HepG2 (cell line): ENCODE measurements around the gene TMC4. TPM values are rescaled to one million over a fixed set of nuclear protein-coding genes. Genes with fewer than 3 reads are reported as not detected.

ENCODE experiments used
- ATAC-seq: fragments of 200-7000 bp; cut with Tn5 transposase; 3 replicates; pipeline ENCODE4 v1.9.1; 2020; ENCODE audit warnings: mild to moderate bottlenecking, moderate library complexity
- BruUV-seq: library from RNA; stranded (reverse); fragments of 400-500 nt; replicated peaks from 2 replicates; lab custom pipeline; 2021; lab: Mats Ljungman, UMichigan
- CTCF ChIA-PET: fragments of 300-600 bp; formaldehyde crosslinking; extraction: SDS; loops from one replicate; lab custom pipeline; 2021; ENCODE audit warnings: low total read pairs, inconsistent platforms, low intra/inter-chr PET ratio; lab: Yijun Ruan, JAX
- POLR2A ChIA-PET: fragments of 350-600 bp; sonication (Branson Sonifier 250); formaldehyde crosslinking; loops from one replicate; lab custom pipeline; 2020; ENCODE audit warnings: antibody characterized with exemption, inconsistent platforms; lab: Yijun Ruan, JAX
- DNase-seq: peaks from one replicate; pipeline ENCODE4 v3.0.0-alpha.2; 2015; ENCODE audit warnings: low spot score
- FAIRE-seq: peaks from 3 replicates; lab custom pipeline; 2011; peaks lifted over from hg19 to GRCh38; lab: Jason Lieb, UNC
- H2AFZ ChIP-seq: one replicate; pipeline ENCODE4 v1.6.1; 2011; ENCODE audit warnings: low read length, inconsistent platforms
- H3K27ac ChIP-seq: fragments of 300-600 bp; 3 replicates; pipeline ENCODE4 v1.8.0; 2011; ENCODE audit warnings: mixed run types, mild to moderate bottlenecking, mixed read lengths, low read length, inconsistent platforms; ENCODE audit not compliant: insufficient read depth; ENCODE audit errors: extremely low read length
- H3K27me3 ChIP-seq, 2 experiments: fragments of 200-600 bp in 1 of 2; 2 replicates in 1 of 2; 3 replicates in 1 of 2; pipeline versions ENCODE4 v1.6.0 to v1.8.0; 2011; ENCODE audit warnings: low read length in 2 of 2, mild to moderate bottlenecking in 2 of 2, moderate library complexity in 2 of 2, inconsistent platforms in 1 of 2; ENCODE audit not compliant: insufficient read depth in 2 of 2, control insufficient read depth in 1 of 2
- H3K36me3 ChIP-seq, 2 experiments: fragments of 200-600 bp in 1 of 2; replicated peaks in 1 of 2; 2 replicates in 1 of 2; 3 replicates in 1 of 2; pipeline versions ENCODE4 v1.5.1 to v1.8.0; 2011; ENCODE audit warnings: low read length in 2 of 2, inconsistent platforms in 1 of 2; ENCODE audit not compliant: insufficient read depth in 2 of 2, control insufficient read depth in 1 of 2
- H3K4me1 ChIP-seq: 2 replicates; pipeline ENCODE4 v1.5.1; 2012; ENCODE audit warnings: low read length, inconsistent platforms; ENCODE audit not compliant: insufficient read depth
- H3K4me2 ChIP-seq: 2 replicates; pipeline ENCODE4 v1.6.0; 2011; ENCODE audit warnings: low read depth, low read length, inconsistent platforms
- H3K4me3 ChIP-seq, 3 experiments: fragments of 200-600 bp in 1 of 3; sonication (generic), shearing (Covaris generic) in 1 of 3; replicated peaks in 1 of 3; 2 replicates each; pipeline ENCODE4 v1.5.1; 2011 to 2016; ENCODE audit warnings: low read length in 3 of 3, inconsistent platforms in 2 of 3, low read depth in 2 of 3, mild to moderate bottlenecking in 2 of 3, control low read depth in 1 of 3, mixed read lengths in 1 of 3; ENCODE audit not compliant: insufficient read depth in 1 of 3
- H3K79me2 ChIP-seq: one replicate; pipeline ENCODE4 v1.6.1; 2011; ENCODE audit warnings: low read length, inconsistent platforms; ENCODE audit not compliant: insufficient read depth
- H3K9ac ChIP-seq: 2 replicates; pipeline ENCODE4 v1.6.0; 2011; ENCODE audit warnings: mild to moderate bottlenecking, low read depth, low read length, inconsistent platforms; ENCODE audit not compliant: insufficient read depth
- H3K9me3 ChIP-seq: 2 replicates; pipeline ENCODE4 v1.5.1; 2012; ENCODE audit warnings: mild to moderate bottlenecking, low read length
- H4K20me1 ChIP-seq: 2 replicates; pipeline ENCODE4 v1.6.0; 2011; ENCODE audit warnings: inconsistent platforms, mild to moderate bottlenecking, low read length, moderate library complexity; ENCODE audit not compliant: insufficient read depth
- ARID4A ChIP-seq: sonication (generic); formaldehyde crosslinking; IDR thresholded peaks from 2 replicates; pipeline ENCODE4 v1.5.0; 2020; ENCODE audit warnings: mild to moderate bottlenecking, missing genetic modification reagents, borderline replicate concordance
- FOXJ3 ChIP-seq: sonication (generic); formaldehyde crosslinking; IDR thresholded peaks from 2 replicates; pipeline ENCODE4 v1.4.0; 2020; ENCODE audit warnings: missing genetic modification reagents, mild to moderate bottlenecking, borderline replicate concordance
- HNRNPL ChIP-seq: fragments of 200-400 bp; formaldehyde crosslinking; IDR thresholded peaks from 2 replicates; pipeline ENCODE4 v1.6.1; 2017; ENCODE audit warnings: mild to moderate bottlenecking, low read depth, low read length
- JARID2 ChIP-seq: sonication (generic); formaldehyde crosslinking; IDR thresholded peaks from 2 replicates; pipeline ENCODE4 v1.8.1; 2023; ENCODE audit warnings: missing genetic modification reagents, inconsistent platforms; ENCODE audit not compliant: insufficient replicate concordance
- KMT2A ChIP-seq: sonication (generic); formaldehyde crosslinking; IDR thresholded peaks from 2 replicates; pipeline ENCODE4 v1.4.0; 2020; ENCODE audit warnings: missing genetic modification reagents
- NAIF1 ChIP-seq: sonication (generic); formaldehyde crosslinking; IDR thresholded peaks from 2 replicates; pipeline ENCODE4 v1.5.0; 2020; ENCODE audit warnings: mild to moderate bottlenecking, missing genetic modification reagents, borderline replicate concordance
- NR2F1 ChIP-seq, 2 experiments: fragments of 450-650 bp in 1 of 2; formaldehyde crosslinking in 1 of 2; IDR thresholded peaks; 2 replicates each; pipeline versions ENCODE4 v1.5.0 to v1.6.1; 2016 to 2020; ENCODE audit warnings: mild to moderate bottlenecking in 1 of 2, missing compliant biosample characterization in 1 of 2, missing genetic modification reagents in 1 of 2, moderate library complexity in 1 of 2
- PAX8 ChIP-seq: sonication (generic); formaldehyde crosslinking; IDR thresholded peaks from 2 replicates; pipeline ENCODE4 v1.8.0; 2022; ENCODE audit warnings: mild to moderate bottlenecking, missing genetic modification reagents, borderline replicate concordance
- PHF20 ChIP-seq: sonication (generic); formaldehyde crosslinking; IDR thresholded peaks from 2 replicates; pipeline ENCODE4 v1.5.0; 2020; ENCODE audit warnings: mild to moderate bottlenecking, missing genetic modification reagents
- RBFOX2 ChIP-seq: fragments of 200-400 bp; formaldehyde crosslinking; IDR thresholded peaks from 2 replicates; pipeline ENCODE4 v1.6.1; 2017; ENCODE audit warnings: low read depth, mild to moderate bottlenecking, low read length
- SMYD3 ChIP-seq: sonication (generic); formaldehyde crosslinking; IDR thresholded peaks from 2 replicates; pipeline ENCODE4 v1.8.1; 2023; ENCODE audit warnings: mild to moderate bottlenecking, missing genetic modification reagents
- SNAPC5 ChIP-seq: sonication (generic); formaldehyde crosslinking; IDR thresholded peaks from 2 replicates; pipeline ENCODE4 v1.8.1; 2023; ENCODE audit warnings: mild to moderate bottlenecking, missing genetic modification reagents, borderline replicate concordance
- TCF12 ChIP-seq, 2 experiments: fragments of 450-650 bp in 1 of 2; sonication (generic) in 1 of 2; formaldehyde crosslinking in 1 of 2; IDR thresholded peaks; 2 replicates each; pipeline versions ENCODE4 v1.6.1 to v1.8.0; 2017 to 2022; ENCODE audit warnings: antibody characterized with exemption in 1 of 2, mild to moderate bottlenecking in 1 of 2, missing genetic modification reagents in 1 of 2, moderate library complexity in 1 of 2
- ZBTB20 ChIP-seq: sonication (generic); formaldehyde crosslinking; IDR thresholded peaks from 2 replicates; pipeline ENCODE4 v1.8.1; 2023; ENCODE audit warnings: missing genetic modification reagents, low read depth, mild to moderate bottlenecking, borderline replicate concordance
- ZBTB33 ChIP-seq: sonication (generic); formaldehyde crosslinking; IDR thresholded peaks from 2 replicates; pipeline ENCODE4 v1.4.0; 2020; ENCODE audit warnings: missing genetic modification reagents
- WGBS: methylation state at CpG from one replicate; pipeline ENCODE4 v1.1.6; 2017; ENCODE audit warnings: low lambda C conversion rate; 5-methylcytosine and 5-hydroxymethylcytosine counted together
- in situ Hi-C: cut with HindIII; loops from 2 replicates; pipeline ENCODE4 v1.10.0; 2017; ENCODE audit warnings: low pct_unique_long_range_greater_than_20kb; ENCODE audit not compliant: extremely low pct_ligation_motif_present
- intact Hi-C: fragments of 100-400 bp; cut with micrococcal nuclease; formaldehyde crosslinking; loops from one replicate; pipeline ENCODE4 v1.10.0; 2022; ENCODE audit not compliant: unreplicated experiment
- polyA plus RNA-seq, 8 experiments: library from polyadenylated mRNA; depleted of rRNA in 3 of 8; stranded (reverse) in 7 of 8; unstranded in 1 of 8; fragments of >200 nt; fragmentation: Illumina TruSeq in 4 of 8; extraction: Trizol in 4 of 8; gene quantifications; 2 replicates each; pipeline versions ENCODE4 v1.2.1 to v1.2.3, GENCODE V29; 2011 to 2016; ENCODE audit warnings: low read depth in 4 of 8, missing spikeins in 1 of 8, mixed read lengths in 1 of 8; ENCODE audit not compliant: insufficient read depth in 1 of 8
- total RNA-seq, 5 experiments: library from RNA; depleted of rRNA; stranded (reverse); fragments of >200 nt; fragmentation: Illumina TruSeq; extraction: Trizol; gene quantifications; 2 replicates each; pipeline ENCODE4 v1.2.3, GENCODE V29; 2016; ENCODE audit warnings: low read depth in 1 of 5

TMC4 gene
- total and polyA plus RNA-seq, 2 of the 13 experiments (the other 11 are each of a cell fraction or from before 2014, with no cell fraction given) = 0.13 to 0.24 TPM

GRCh38 chr19:54209058-54209810, 36.3 kb upstream of the TMC4 start:
- BruUV-seq = TSS peak; percentile 89
- intact Hi-C loops = no loop called here
- Histone ChIP-seq H3K27me3 (no peaks in the 10 kb centered on the region), H3K4me2 (peak overlapping the region; percentile 83), H3K79me2 (peaks cover 19% of the 10 kb centered on the region), H3K4me1 (peaks cover 75% of the 10 kb centered on the region), H3K27ac (peak overlapping the region; percentile 80), H2AFZ (no peak overlapping the region), H3K36me3 (peaks cover 20 to 38% of the 10 kb centered on the region in 2 experiments), H4K20me1 (peaks cover 50% of the 10 kb centered on the region), H3K4me3 (peak overlapping the region in 2 of 3 experiments; percentile 15 to 55; a peak in 3 of 6 replicates), H3K9me3 (no peaks in the 10 kb centered on the region), H3K9ac (peak overlapping the region; percentile 57)
- 4% methylated on average over 5 of the region's 24 CpGs for WGBS
- FAIRE-seq (no peak), ATAC-seq (peak; percentile 40), DNase-seq (no peak)
- ChIA-PET POLR2A (interaction anchor here (1.2 to 4.9 kb wide), 5 partner anchors 9 to 72 kb away, joined by 3 to 114 read pairs (median 17); partner anchors contain the start of genes CNOT3, LENG1, MBOAT7 and RPS9), CTCF (interaction anchor here (0.6 kb wide), 1 partner anchor 22 kb away, joined by 3 read pairs; no protein-coding TSS in a partner anchor)
- in situ Hi-C loops = no loop called here
- TF ChIP-seq HNRNPL = 0 out of 2 replicates have a peak, but pooled peaks have one; percentile 27
- TF ChIP-seq SMYD3 (CRISPR knock-in tag) = no peak
- peak; percentile 14; the same call in 1 of the 2 replicates for TF ChIP-seq ARID4A (CRISPR knock-in tag)
- no peak for TF ChIP-seq FOXJ3 (CRISPR knock-in tag)
- no peak for TF ChIP-seq PHF20 (CRISPR knock-in tag)
- TF ChIP-seq SNAPC5 = no peak
- TF ChIP-seq KMT2A (CRISPR knock-in tag) = no peak
- no peak for TF ChIP-seq JARID2 (CRISPR knock-in tag)
- TF ChIP-seq ZBTB20 (CRISPR knock-in tag) = 0 out of 2 replicates have a peak, but pooled peaks have one; percentile 4
- TF ChIP-seq NR2F1 (CRISPR knock-in tag; IDR thresholded peaks at IDR 0.05) = 0 out of 4 replicates have a peak, but pooled peaks of 1 of the 2 experiments have one; percentile 16
- TF ChIP-seq TCF12 (IDR thresholded peaks at IDR 0.05) = no peak
- TF ChIP-seq TCF12 (CRISPR knock-in tag; IDR thresholded peaks at IDR 0.05) = no peak
- TF ChIP-seq ZBTB33 (CRISPR knock-in tag) = no peak; the same call in 1 of the 2 replicates
- TF ChIP-seq RBFOX2 = peak; percentile 71
- TF ChIP-seq PAX8 = no peak
- TF ChIP-seq NAIF1 (CRISPR knock-in tag) = no peak
